GM12864 (cell line): ENCODE measurements around the gene SMARCAD1.

ENCODE experiments used
- DNase-seq: peaks from one replicate; pipeline ENCODE4 v3.0.0-alpha.2; 2011; ENCODE audit warnings: low read depth
- H3K4me3 ChIP-seq: 2 replicates; pipeline ENCODE4 v1.5.1; 2011; ENCODE audit warnings: mild to moderate bottlenecking, low read depth, low read length, control low read depth
- TF ChIP-seq, protein P1 (sequence below): IDR thresholded peaks from 2 replicates; pipeline ENCODE4 v1.5.1; 2011; ENCODE audit warnings: low read depth, mild to moderate bottlenecking, moderate library complexity, low read length, control low read depth, inconsistent platforms; ENCODE audit errors: missing control alignments

The SMARCAD1 gene

GRCh38 chr4:94262163-94263016, 54.7 kb downstream of the SMARCAD1 start:
- no peak overlapping the region for H3K4me3 ChIP-seq
- TF ChIP-seq, protein P1, sequence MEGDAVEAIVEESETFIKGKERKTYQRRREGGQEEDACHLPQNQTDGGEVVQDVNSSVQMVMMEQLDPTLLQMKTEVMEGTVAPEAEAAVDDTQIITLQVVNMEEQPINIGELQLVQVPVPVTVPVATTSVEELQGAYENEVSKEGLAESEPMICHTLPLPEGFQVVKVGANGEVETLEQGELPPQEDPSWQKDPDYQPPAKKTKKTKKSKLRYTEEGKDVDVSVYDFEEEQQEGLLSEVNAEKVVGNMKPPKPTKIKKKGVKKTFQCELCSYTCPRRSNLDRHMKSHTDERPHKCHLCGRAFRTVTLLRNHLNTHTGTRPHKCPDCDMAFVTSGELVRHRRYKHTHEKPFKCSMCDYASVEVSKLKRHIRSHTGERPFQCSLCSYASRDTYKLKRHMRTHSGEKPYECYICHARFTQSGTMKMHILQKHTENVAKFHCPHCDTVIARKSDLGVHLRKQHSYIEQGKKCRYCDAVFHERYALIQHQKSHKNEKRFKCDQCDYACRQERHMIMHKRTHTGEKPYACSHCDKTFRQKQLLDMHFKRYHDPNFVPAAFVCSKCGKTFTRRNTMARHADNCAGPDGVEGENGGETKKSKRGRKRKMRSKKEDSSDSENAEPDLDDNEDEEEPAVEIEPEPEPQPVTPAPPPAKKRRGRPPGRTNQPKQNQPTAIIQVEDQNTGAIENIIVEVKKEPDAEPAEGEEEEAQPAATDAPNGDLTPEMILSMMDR, result no peak
- DNase-seq, result no peak

DNA sequence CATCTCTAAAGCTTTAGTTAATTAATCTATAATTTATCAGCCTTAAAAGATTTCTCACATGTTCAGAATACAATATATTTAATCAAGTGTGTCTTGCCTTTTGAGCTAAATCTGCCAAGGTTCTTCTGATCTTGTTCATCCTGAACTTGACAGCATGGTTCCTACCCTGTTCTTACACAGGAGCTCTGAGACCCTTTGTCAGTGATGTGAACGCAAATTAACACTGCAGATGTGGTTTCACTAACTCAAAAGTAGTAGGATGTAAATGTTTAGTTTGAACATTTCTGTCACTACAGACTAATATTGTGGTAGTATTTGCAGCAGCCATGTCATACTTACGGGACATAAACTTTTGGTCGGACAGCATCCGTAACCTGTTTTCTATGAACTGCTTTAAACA, 59.4 kb downstream of the SMARCAD1 start:
- TF ChIP-seq, protein P1, result no peak
- no peak for DNase-seq
- H3K4me3 ChIP-seq, result no peak overlapping the region

DNA sequence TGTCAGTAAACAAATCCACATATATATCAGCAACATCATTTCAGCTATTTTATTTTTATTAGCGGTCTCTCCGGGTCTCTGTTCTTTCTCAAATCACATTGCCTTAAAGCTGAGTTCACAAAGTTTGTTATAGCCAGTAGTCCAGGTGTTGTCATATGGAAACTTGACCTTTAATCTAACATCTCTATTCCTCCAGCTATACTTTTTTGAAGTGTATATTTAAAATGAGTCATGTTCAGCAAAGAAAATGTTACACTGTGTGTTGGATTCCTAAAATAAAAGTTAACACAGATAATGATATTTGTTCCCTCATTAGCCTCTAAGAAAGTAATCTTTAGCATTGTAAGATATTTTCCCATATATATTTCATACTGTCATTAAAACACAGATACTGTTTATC, 63.6 kb downstream of the SMARCAD1 start:
- H3K4me3 ChIP-seq, result no peak overlapping the region
- no peak for DNase-seq

GRCh38 chr4:94274912-94275311, 67.2 kb downstream of the SMARCAD1 start:
- DNase-seq, result no peak
- TF ChIP-seq, protein P1, result no peak
- no peak overlapping the region for H3K4me3 ChIP-seq

More for the DNA sequence above, 63.6 kb downstream of the SMARCAD1 start:
- TF ChIP-seq, protein P1, result no peak

- no peak overlapping the region for H3K4me3 ChIP-seq
- DNase-seq, result no peak
- TF ChIP-seq, protein P1, result no peak
Measured at GRCh38 chr4:94276204-94276603, 68.5 kb downstream of the SMARCAD1 start.

DNA sequence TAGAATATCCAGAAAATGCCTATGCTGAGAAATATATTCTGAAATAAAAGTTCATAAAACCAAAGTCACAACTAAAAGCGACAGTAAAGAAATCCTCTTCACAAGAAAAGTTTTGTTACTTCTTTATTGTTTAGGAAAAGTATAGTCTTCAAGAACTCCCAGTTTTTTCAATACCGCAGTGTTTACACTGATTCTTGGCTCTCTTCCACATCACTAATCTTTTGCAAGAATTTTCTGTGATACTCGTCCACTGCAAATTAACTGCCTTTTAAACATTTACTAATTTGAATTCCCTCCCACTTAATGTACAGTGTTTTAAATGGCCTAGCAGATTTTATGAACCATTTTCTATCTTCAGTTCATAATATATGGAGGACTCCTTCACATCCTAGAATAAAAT, 69.9 kb downstream of the SMARCAD1 start:
- no peak for DNase-seq
- TF ChIP-seq, protein P1, result no peak
- H3K4me3 ChIP-seq, result no peak overlapping the region

DNA sequence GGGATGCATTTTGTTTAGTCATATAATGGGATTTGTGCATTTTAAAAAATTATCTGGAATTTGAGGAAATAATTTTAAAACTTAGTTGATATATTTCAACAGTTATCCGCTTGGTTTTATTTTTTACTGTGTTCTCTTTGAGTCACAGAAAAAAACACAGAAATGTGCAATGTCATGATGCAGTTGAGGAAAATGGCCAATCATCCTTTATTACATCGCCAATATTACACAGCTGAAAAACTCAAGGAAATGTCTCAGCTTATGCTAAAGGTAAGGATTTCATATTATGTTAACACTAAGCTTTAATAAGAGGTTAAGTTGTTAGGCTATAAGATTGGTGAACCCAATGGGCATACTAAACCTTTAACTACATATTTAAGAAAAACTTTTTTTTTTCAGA, 71.1 kb downstream of the SMARCAD1 start:
- no peak overlapping the region for H3K4me3 ChIP-seq
- no peak for DNase-seq
- TF ChIP-seq, protein P1, result no peak
